Transverse colon (tissue), 4 donors: Measurements from ENCODE around the gene ADAMTS6. TPM values are rescaled to one million over a fixed set of nuclear protein-coding genes. Genes with fewer than 3 reads are reported as not detected.

Source experiments
- DNase-seq: peaks from one replicate; pipeline ENCODE4 v3.0.0-alpha.2; 2019
- H3K27ac ChIP-seq, 4 donors: fragments of 200-600 bp; sonication (generic); 2 replicates each; pipeline ENCODE4 v1.5.1; 2016 to 2018; ENCODE audit warnings: inconsistent platforms in 4 of 4
- H3K27me3 ChIP-seq: fragments of 200-600 bp; sonication (generic); 2 replicates; pipeline ENCODE4 v1.5.1; 2017; ENCODE audit warnings: inconsistent platforms
- H3K36me3 ChIP-seq, 4 donors: fragments of 200-600 bp; sonication (generic); 2 replicates each; pipeline ENCODE4 v1.5.1; 2017 to 2019; ENCODE audit warnings: inconsistent platforms in 4 of 4
- H3K4me1 ChIP-seq, 4 donors: fragments of 200-600 bp; sonication (generic); 2 replicates each; pipeline ENCODE4 v1.5.1; 2017 to 2020; ENCODE audit warnings: inconsistent platforms in 4 of 4
- H3K4me3 ChIP-seq, 4 donors: fragments of 200-600 bp; sonication (generic); 1 replicate in 1 of 4; 2 replicates in 3 of 4; pipeline versions ENCODE4 v1.5.1 to v1.6.1; 2017 to 2019; ENCODE audit warnings: inconsistent platforms in 4 of 4
- H3K9me3 ChIP-seq, 2 donors: fragments of 200-600 bp; sonication (generic); 2 replicates each; pipeline ENCODE4 v1.5.1; 2017 to 2019; ENCODE audit warnings: inconsistent platforms in 2 of 2
- CTCF ChIP-seq, 5 experiments: fragments of 200-600 bp in 3 of 5; fragments of 450-650 bp in 2 of 5; sonication (generic) in 3 of 5; IDR thresholded peaks; 1 replicate in 2 of 5; 2 replicates in 3 of 5; pipeline ENCODE4 v1.5.1; 2016 to 2017; ENCODE audit warnings: antibody characterized with exemption in 5 of 5, inconsistent platforms in 3 of 5, mild to moderate bottlenecking in 2 of 5, moderate library complexity in 1 of 5
- EP300 ChIP-seq: sonication (generic); formaldehyde crosslinking; IDR thresholded peaks from one replicate; pipeline ENCODE4 v1.6.1; 2017; ENCODE audit warnings: antibody characterized with exemption, low read depth
- POLR2A ChIP-seq: fragments of 450-650 bp; IDR thresholded peaks from one replicate; pipeline ENCODE4 v1.6.1; 2016; ENCODE audit warnings: antibody characterized with exemption, mild to moderate bottlenecking, moderate library complexity
- POLR2AphosphoS5 ChIP-seq, 3 donors: sonication (generic); formaldehyde crosslinking; IDR thresholded peaks; one replicate each; pipeline ENCODE4 v1.6.1; 2016; ENCODE audit warnings: antibody characterized with exemption in 3 of 3
- WGBS, 2 donors: methylation state at CpG; one replicate each; pipeline ENCODE4 v1.1.5; 2018; ENCODE audit warnings: low coverage in 1 of 2; 5-methylcytosine and 5-hydroxymethylcytosine counted together
- in situ Hi-C, 4 donors: fragments of 200-750 bp; cut with MboI; loops; one replicate each; pipeline versions ENCODE4 v1.15.0 to v1.15.1; 2017; ENCODE audit warnings: low sequenced_read_pairs in 3 of 4, low pct_ligation_motif_present in 1 of 4, low pct_unique_long_range_greater_than_20kb in 1 of 4
- intact Hi-C: fragments of 100-400 bp; cut with DNase I; formaldehyde crosslinking; loops from one replicate; pipeline ENCODE4 v1.15.1; 2023; ENCODE audit warnings: low total_unique reads
- small RNA-seq, 4 donors: library from RNA; depleted of rRNA; stranded (forward); fragments of <200 nt; gene quantifications; one replicate each; pipeline ENCODE3, GENCODE V24; 2016
- total RNA-seq, 4 donors: library from RNA; depleted of rRNA; stranded (reverse); fragments of >200 nt; gene quantifications; one replicate each; pipeline ENCODE4 v1.1.0, GENCODE V29; 2016

The ADAMTS6 gene
- total RNA-seq, 4 donors from 2014 or later: 0.96 to 2.2 (median 1.1) TPM; not detected in 1

GRCh38 chr5:65101632-65102100 is 380.1 kb downstream of the ADAMTS6 start:
- H3K27ac ChIP-seq: peak overlapping the region in 3 of 4 donors; percentile 0 to 94 (median 80)

GRCh38 chr5:65100911-65101631 is 380.6 kb downstream of the ADAMTS6 start:
- H3K27ac ChIP-seq: peak overlapping the region in 3 of 4 donors; percentile 0 to 94 (median 80)

More at GRCh38 chr5:65101632-65102100, 380.1 kb downstream of the ADAMTS6 start:
- no peak overlapping the region for H3K4me3 ChIP-seq
- peaks cover 0 to 14% (median 4%) of the 10 kb centered on the region in 4 donors for H3K4me1 ChIP-seq
- no peak for DNase-seq
- no peak for TF ChIP-seq EP300
- H3K27me3 ChIP-seq: no peaks in the 10 kb centered on the region
- in situ Hi-C loops (loop anchor here in 1 of 4 donors (25.0 kb wide), 1 partner anchor 386 kb away; the partner anchor contains the start of gene ADAMTS6), intact Hi-C loops (loop anchor here (10.0 kb wide), 1 partner anchor 147 kb away; no protein-coding TSS in a partner anchor)
- H3K9me3 ChIP-seq: no peaks in the 10 kb centered on the region
- WGBS, 2 donors: 77 to 86% methylated on average over 7 to 8 of the region's 8 CpGs
- H3K36me3 ChIP-seq: no peaks in the 10 kb centered on the region

More at GRCh38 chr5:65100911-65101631, 380.6 kb downstream of the ADAMTS6 start:
- 50 to 56% methylated on average over 6 to 9 of the region's 9 CpGs for WGBS, 2 donors
- H3K27me3 ChIP-seq: no peaks in the 10 kb centered on the region
- peak; percentile 65 for DNase-seq
- TF ChIP-seq EP300 (no peak), POLR2AphosphoS5 (IDR thresholded peaks at IDR 0.05) (no peak), POLR2A (no peak), CTCF (IDR thresholded peaks at IDR 0.05) (peak; percentile 39 to 71 (median 66))
- peaks cover 0 to 14% (median 4%) of the 10 kb centered on the region in 4 donors for H3K4me1 ChIP-seq
- intact Hi-C loops (loop anchor here (10.0 kb wide), 1 partner anchor 146 kb away; no protein-coding TSS in a partner anchor), in situ Hi-C loops (loop anchor here in 1 of 4 donors (25.0 kb wide), 1 partner anchor 386 kb away; the partner anchor contains the start of gene ADAMTS6)
- H3K36me3 ChIP-seq: no peaks in the 10 kb centered on the region
- no peaks in the 10 kb centered on the region for H3K9me3 ChIP-seq
- H3K4me3 ChIP-seq: no peak overlapping the region

Small RNAs within 50 kb of the gene (small RNA-seq; reads per million reads assigned to genes)
- gene RF00019: 0 reads per million in 4 donors

Other genes starting within 250 kb of the ADAMTS6 start
- 1 to 10 TPM in 3 of 4 donors, not detected in 1; 2.0 to 7.6 (median 5.2) TPM for gene CENPK, start 81.2 kb upstream of the ADAMTS6 start, total RNA-seq
- 10 to 100 TPM in 3 of 4 donors, 1 to 10 TPM in 1; 9.0 to 52.1 (median 39.2) TPM for gene PPWD1, start 81.4 kb upstream of the ADAMTS6 start, total RNA-seq
- 10 to 100 TPM in 2 of 4 donors, 1 to 10 TPM in 2; 3.4 to 12.4 (median 7.7) TPM for gene TRIM23, start 142.4 kb upstream of the ADAMTS6 start, total RNA-seq
- 1 to 10 TPM in 2 of 4 donors, under 1 TPM in 1, not detected in 1; 1.00 to 5.7 (median 2.9) TPM for gene SHLD3, start 143.1 kb upstream of the ADAMTS6 start, total RNA-seq
- gene TRAPPC13, start 143.1 kb upstream of the ADAMTS6 start, total RNA-seq: 10 to 100 TPM in 2 of 4 donors, 1 to 10 TPM in 2; 3.0 to 24.1 (median 11.9) TPM
- gene SGTB, start 240.2 kb upstream of the ADAMTS6 start, total RNA-seq: 1 to 10 TPM in 3 of 4 donors, under 1 TPM in 1; 0.37 to 9.2 (median 4.0) TPM
- gene NLN, start 240.3 kb upstream of the ADAMTS6 start, total RNA-seq: 10 to 100 TPM in 2 of 4 donors, 1 to 10 TPM in 2; 1.6 to 16.5 (median 9.0) TPM